Mononuclear cell (primary cell): ENCODE results near the gene NCKAP5. TPM values are rescaled to one million over a fixed set of nuclear protein-coding genes. Genes with fewer than 3 reads are reported as not detected.

ENCODE experiments used
- H3K27me3 ChIP-seq: 2 replicates; pipeline ENCODE4 v1.6.0; 2011; ENCODE audit warnings: low read length, control low read depth; ENCODE audit not compliant: insufficient read depth
- H3K4me1 ChIP-seq: 2 replicates; pipeline ENCODE4 v1.5.1; 2011; ENCODE audit warnings: mild to moderate bottlenecking, low read length, control low read depth; ENCODE audit not compliant: insufficient read depth
- H3K4me3 ChIP-seq: 2 replicates; pipeline ENCODE4 v1.5.1; 2011; ENCODE audit warnings: mild to moderate bottlenecking, low read length, moderate library complexity
- H3K9me3 ChIP-seq: 2 replicates; pipeline ENCODE4 v1.5.1; 2011; ENCODE audit warnings: low read depth, mild to moderate bottlenecking, control low read depth, low read length
- total RNA-seq: library from RNA; depleted of rRNA; stranded (reverse); fragments of >200 nt; gene quantifications from one replicate; pipeline ENCODE4 v1.2.3, GENCODE V29; 2012

NCKAP5 gene
- total RNA-seq, 1 donor: under 0.01 TPM

GRCh38 chr2:133292259-133292658 is 276.0 kb downstream of the NCKAP5 start:
- Histone ChIP-seq H3K4me1 (no peaks in the 10 kb centered on the region), H3K27me3 (no peaks in the 10 kb centered on the region), H3K9me3 (no peaks in the 10 kb centered on the region), H3K4me3 (no peak overlapping the region)

DNA sequence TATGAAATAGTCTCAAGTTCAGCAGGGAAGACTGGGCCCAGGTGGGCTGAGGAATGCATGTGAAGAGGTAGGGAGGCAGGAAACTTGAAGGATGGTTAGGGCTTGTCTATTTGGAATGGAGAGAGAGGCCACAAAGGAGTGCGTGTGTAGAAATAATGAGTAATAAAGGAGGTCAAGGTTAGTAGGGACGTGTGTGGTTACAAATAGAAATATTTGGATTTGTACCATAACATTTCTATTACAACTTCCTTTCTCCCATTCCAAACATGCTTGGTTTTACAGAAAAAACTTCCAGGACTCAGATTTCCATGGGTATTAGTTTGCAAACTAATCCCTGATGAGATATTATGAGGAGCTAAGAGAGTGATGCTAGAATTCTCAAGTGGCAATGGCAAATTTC is 280.6 kb downstream of the NCKAP5 start:
- no peak overlapping the region for H3K4me3 ChIP-seq
- no peaks in the 10 kb centered on the region for H3K9me3 ChIP-seq
- no peaks in the 10 kb centered on the region for H3K27me3 ChIP-seq
- H3K4me1 ChIP-seq: no peaks in the 10 kb centered on the region

DNA sequence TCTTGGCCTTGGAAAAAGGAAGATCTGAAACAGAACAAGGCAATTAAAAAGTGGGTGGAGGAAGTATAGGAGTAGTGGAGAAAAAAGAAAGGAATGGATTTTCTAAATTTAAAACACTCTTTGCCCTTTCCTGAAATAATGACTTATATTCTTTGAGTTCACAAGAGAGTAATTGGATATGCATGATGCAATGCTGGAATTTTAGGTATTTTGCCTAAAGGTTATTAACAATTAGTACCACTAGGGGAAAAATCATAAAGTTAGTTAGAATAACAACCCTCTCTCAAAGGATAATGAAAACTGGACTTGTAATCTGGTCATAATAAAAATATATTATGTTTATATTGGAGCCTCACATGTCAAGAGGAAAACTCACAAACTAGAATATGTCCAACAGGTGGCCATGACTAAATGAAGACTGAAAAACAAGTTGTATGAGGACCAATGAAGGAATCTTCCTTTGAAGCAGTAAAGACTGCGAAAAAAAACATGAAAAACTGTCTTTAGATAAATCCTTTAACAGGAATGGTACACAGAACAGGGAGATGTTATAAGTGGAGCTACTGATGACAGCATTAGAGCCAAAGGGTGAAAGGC is 281.8 kb downstream of the NCKAP5 start:
- H3K27me3 ChIP-seq: no peaks in the 10 kb centered on the region
- H3K4me3 ChIP-seq: no peak overlapping the region
- no peaks in the 10 kb centered on the region for H3K4me1 ChIP-seq
- H3K9me3 ChIP-seq: no peaks in the 10 kb centered on the region

GRCh38 chr2:133273031-133273430 is 295.2 kb downstream of the NCKAP5 start:
- Histone ChIP-seq H3K27me3 (no peaks in the 10 kb centered on the region), H3K4me3 (no peak overlapping the region), H3K9me3 (no peaks in the 10 kb centered on the region), H3K4me1 (no peaks in the 10 kb centered on the region)

DNA sequence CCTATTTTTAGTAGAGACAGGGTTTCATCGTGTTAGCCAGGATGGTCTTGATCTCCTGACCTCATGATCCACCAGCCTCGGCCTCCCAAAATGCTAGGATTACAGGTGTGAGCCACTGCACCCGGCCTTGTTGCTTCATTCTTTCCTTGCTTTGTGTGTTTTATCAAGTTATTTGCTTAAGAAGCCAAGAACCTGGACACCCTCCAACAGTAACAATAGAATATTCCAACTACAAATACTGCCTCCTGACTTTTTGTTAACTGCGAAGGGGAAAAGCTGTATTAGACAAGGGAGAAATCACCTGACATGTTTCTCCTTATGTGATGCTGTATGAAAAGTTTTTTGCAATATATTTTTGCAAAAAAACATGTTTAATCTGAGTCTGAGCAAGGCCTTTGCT is 297.2 kb downstream of the NCKAP5 start:
- H3K4me1 ChIP-seq: no peaks in the 10 kb centered on the region
- no peaks in the 10 kb centered on the region for H3K9me3 ChIP-seq
- no peak overlapping the region for H3K4me3 ChIP-seq
- no peaks in the 10 kb centered on the region for H3K27me3 ChIP-seq

- H3K9me3 ChIP-seq: no peaks in the 10 kb centered on the region
- H3K4me1 ChIP-seq: no peaks in the 10 kb centered on the region
- H3K4me3 ChIP-seq: no peak overlapping the region
- H3K27me3 ChIP-seq: no peaks in the 10 kb centered on the region
These were observed 297.7 kb downstream of the NCKAP5 start for GRCh38 chr2:133270550-133270949.

DNA sequence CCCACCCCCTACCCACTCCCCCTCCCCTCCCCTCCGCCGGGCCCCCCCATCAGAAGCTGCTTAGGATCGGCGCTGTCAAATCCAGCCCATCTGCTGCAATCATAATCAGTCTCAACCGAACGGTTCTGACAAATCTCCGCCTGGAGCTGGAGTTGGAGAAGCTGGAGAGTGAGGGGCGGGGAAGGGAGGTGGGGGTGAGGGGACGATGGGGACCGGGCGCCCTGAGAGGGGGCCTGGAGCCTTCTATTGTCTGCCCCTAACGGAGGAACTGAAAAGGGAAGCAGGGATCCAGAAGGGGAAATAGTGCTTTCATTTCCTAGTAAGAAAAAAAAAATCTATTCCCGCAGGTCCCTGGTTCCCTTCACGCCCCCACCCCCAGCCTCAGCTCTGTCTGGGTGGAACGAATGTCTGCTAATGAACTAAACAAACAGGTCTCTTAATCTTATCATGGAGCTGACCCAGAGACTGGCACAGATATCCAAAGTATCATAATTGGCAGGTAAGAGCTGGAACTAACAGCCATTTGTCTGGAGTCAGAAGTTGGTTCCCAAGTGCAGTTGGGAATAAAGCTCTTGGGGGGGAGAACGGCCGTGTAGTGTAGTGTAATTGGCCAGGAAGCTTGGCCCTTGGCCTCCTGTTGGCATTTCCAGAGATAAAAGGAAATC is 301.2 kb downstream of the NCKAP5 start:
- no peaks in the 10 kb centered on the region for H3K9me3 ChIP-seq
- H3K4me3 ChIP-seq: no peak overlapping the region
- H3K4me1 ChIP-seq: no peaks in the 10 kb centered on the region
- no peaks in the 10 kb centered on the region for H3K27me3 ChIP-seq

DNA sequence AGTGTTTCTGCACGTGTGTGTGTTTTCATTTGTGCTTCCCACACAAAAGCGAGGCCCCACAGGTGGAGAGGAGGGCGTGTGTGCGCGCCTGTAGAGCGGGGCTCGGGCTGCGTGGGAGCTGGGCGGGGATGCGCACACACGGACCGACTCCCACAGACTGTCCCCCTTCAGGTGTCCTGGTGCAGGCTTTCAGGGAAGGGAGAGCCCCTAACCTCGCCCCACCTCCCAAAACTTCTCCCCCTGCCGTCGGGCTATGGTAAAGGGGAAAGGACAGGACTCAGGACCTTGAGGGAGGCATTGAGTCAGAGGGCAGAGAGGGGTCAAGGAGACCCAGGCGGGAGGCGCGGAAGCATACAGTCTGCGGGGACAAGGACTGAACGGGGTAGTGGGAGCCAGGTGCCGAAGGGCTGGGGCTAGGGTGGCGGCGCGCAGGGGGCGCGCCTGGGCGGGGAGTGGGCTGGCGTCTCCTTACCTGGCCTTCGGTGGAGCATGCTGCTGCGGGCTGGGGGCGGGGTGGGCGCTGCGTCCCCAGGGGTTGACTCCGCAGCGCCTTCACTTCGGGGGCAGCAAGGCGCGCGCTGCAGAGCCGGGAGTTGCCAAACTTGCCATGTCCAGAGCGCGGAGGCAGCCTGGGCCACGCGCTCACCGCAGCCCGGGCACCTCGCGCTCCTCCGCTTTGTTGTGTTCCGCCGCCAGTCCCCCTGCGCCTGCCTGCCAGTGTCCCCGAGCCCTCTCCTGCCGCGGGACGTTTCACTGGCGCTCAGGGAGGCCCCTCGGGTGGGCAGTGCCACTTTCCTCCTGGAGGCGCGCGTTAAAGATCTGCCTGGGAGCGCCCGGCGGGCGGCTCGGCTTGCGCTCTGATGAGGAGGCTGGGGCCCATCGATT is 302.0 kb downstream of the NCKAP5 start:
- Histone ChIP-seq H3K27me3 (no peaks in the 10 kb centered on the region), H3K4me1 (no peaks in the 10 kb centered on the region), H3K9me3 (no peaks in the 10 kb centered on the region), H3K4me3 (no peak overlapping the region)

GRCh38 chr2:133265432-133265949 is 302.8 kb downstream of the NCKAP5 start:
- Histone ChIP-seq H3K4me1 (no peaks in the 10 kb centered on the region), H3K27me3 (no peaks in the 10 kb centered on the region), H3K9me3 (no peaks in the 10 kb centered on the region), H3K4me3 (no peak overlapping the region)

GRCh38 chr2:133264989-133265401 is 303.3 kb downstream of the NCKAP5 start:
- H3K4me3 ChIP-seq: no peak overlapping the region
- H3K27me3 ChIP-seq: no peaks in the 10 kb centered on the region
- H3K9me3 ChIP-seq: no peaks in the 10 kb centered on the region
- no peaks in the 10 kb centered on the region for H3K4me1 ChIP-seq

DNA sequence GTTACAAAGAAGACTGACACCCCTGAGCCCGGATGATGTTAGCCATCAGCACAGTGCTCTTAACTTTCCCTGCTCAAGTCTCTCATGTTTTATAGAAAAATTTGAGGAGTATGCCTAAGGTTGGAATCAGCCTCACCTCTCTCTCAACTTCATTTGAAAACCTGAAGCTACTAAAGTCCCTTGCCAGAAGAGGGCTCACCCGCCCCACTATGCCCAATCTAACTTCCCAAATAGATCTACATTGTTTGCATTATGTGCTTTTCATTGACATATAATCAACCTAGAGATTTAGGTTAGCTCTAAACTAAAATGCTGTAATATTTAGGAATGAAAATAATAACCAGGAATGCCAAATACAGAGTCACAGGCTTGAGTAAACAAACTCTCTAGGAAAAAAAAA is 305.4 kb downstream of the NCKAP5 start:
- no peaks in the 10 kb centered on the region for H3K9me3 ChIP-seq
- no peaks in the 10 kb centered on the region for H3K4me1 ChIP-seq
- no peak overlapping the region for H3K4me3 ChIP-seq
- H3K27me3 ChIP-seq: no peaks in the 10 kb centered on the region

GRCh38 chr2:133255360-133255759 is 312.9 kb downstream of the NCKAP5 start:
- H3K9me3 ChIP-seq: no peaks in the 10 kb centered on the region
- H3K4me3 ChIP-seq: no peak overlapping the region
- H3K27me3 ChIP-seq: no peaks in the 10 kb centered on the region
- H3K4me1 ChIP-seq: no peaks in the 10 kb centered on the region

- Histone ChIP-seq H3K27me3 (no peaks in the 10 kb centered on the region), H3K4me1 (no peaks in the 10 kb centered on the region), H3K9me3 (no peaks in the 10 kb centered on the region), H3K4me3 (no peak overlapping the region)
These were observed 314.5 kb downstream of the NCKAP5 start for GRCh38 chr2:133253793-133254192.

- no peak overlapping the region for H3K4me3 ChIP-seq
- H3K9me3 ChIP-seq: no peaks in the 10 kb centered on the region
- no peaks in the 10 kb centered on the region for H3K27me3 ChIP-seq
- no peaks in the 10 kb centered on the region for H3K4me1 ChIP-seq
These were observed 315.4 kb downstream of the NCKAP5 start for GRCh38 chr2:133252780-133253355.

DNA sequence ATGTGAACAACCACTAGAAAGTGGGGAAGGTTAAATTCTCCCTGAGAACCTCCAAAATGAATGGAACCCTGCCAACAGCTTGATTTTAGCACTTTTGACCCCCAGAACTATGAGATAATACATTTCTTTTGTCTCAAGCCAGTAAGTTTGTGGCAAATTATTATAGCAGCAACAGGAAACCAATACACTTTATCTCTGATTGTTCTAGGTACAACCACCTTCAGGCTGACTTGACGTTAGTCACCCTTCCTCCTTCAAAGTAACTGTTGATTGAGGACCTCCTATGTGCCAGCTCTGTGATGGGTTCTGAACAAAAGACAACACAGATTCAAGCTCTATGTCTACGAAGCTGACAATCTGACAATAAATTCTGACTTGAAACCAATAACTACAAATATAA is 318.9 kb downstream of the NCKAP5 start:
- no peaks in the 10 kb centered on the region for H3K9me3 ChIP-seq
- no peaks in the 10 kb centered on the region for H3K4me1 ChIP-seq
- no peak overlapping the region for H3K4me3 ChIP-seq
- no peaks in the 10 kb centered on the region for H3K27me3 ChIP-seq
